ENCODE results near the gene TEKTIP1. TPM values are rescaled to one million over a fixed set of nuclear protein-coding genes. Genes with fewer than 3 reads are reported as not detected.
"Not testable (repeated sequence)": the region's sequence is repeated elsewhere in the genome, so short reads cannot be mapped to it uniquely, and the experiment has no call there.

The TEKTIP1 gene
- total RNA-seq, 1 experiment from 2014 or later, result 2.7 TPM

- intact Hi-C loops (cut with micrococcal nuclease; ENCODE audit: unreplicated experiment), result no loop called here
- no peak for TF ChIP-seq CTCF (IDR thresholded peaks at IDR 0.05; ENCODE audit: unreplicated experiment)
- no peak for DNase-seq
- BruUV-seq (replicated peaks), result no TSS peak
- Mint-ChIP-seq H3K4me1 (ENCODE audit: low read depth, unreplicated experiment) (no peaks in the 10 kb centered on the region), H3K4me3 (ENCODE audit: low read depth, unreplicated experiment) (no peak overlapping the region), H3K27ac (ENCODE audit: unreplicated experiment) (no peak overlapping the region), H3K27me3 (ENCODE audit: unreplicated experiment) (no peaks in the 10 kb centered on the region), H3K9me3 (ENCODE audit: low read depth, unreplicated experiment) (no peaks in the 10 kb centered on the region), H3K36me3 (ENCODE audit: insufficient read depth, unreplicated experiment) (no peaks in the 10 kb centered on the region)
- CTCF ChIA-PET, result no interaction called here
Observed at GRCh38 chr19:3565139-3565538, 26.2 kb downstream of the TEKTIP1 start.

- intact Hi-C loops (cut with micrococcal nuclease; ENCODE audit: unreplicated experiment); H3K9me3 Mint-ChIP-seq (ENCODE audit: low read depth, unreplicated experiment); DNase-seq; H3K4me1 Mint-ChIP-seq (ENCODE audit: low read depth, unreplicated experiment); H3K27me3 Mint-ChIP-seq (ENCODE audit: unreplicated experiment); H3K27ac Mint-ChIP-seq (ENCODE audit: unreplicated experiment); H3K4me3 Mint-ChIP-seq (ENCODE audit: low read depth, unreplicated experiment); BruUV-seq (replicated peaks): not testable (repeated sequence)
- CTCF ChIA-PET, result interaction anchor here (1.0 kb wide), 1 partner anchor 12 kb away, joined by 3 read pairs; no protein-coding TSS in a partner anchor
- peaks cover 27% of the 10 kb centered on the region for H3K36me3 Mint-ChIP-seq (ENCODE audit: insufficient read depth, unreplicated experiment)
Observed at GRCh38 chr19:3570042-3570441, 31.1 kb downstream of the TEKTIP1 start.

GRCh38 chr19:3570606-3571011 is 31.6 kb downstream of the TEKTIP1 start:
- DNase-seq, result no peak
- H3K4me1 Mint-ChIP-seq (ENCODE audit: low read depth, unreplicated experiment), result no peaks in the 10 kb centered on the region
- no peak overlapping the region for H3K27ac Mint-ChIP-seq (ENCODE audit: unreplicated experiment)
- no peaks in the 10 kb centered on the region for H3K27me3 Mint-ChIP-seq (ENCODE audit: unreplicated experiment)
- intact Hi-C loops (cut with micrococcal nuclease; ENCODE audit: unreplicated experiment), result no loop called here
- CTCF ChIA-PET, result interaction anchor here (1.0 kb wide), 1 partner anchor 12 kb away, joined by 3 read pairs; no protein-coding TSS in a partner anchor
- no TSS peak for BruUV-seq (replicated peaks)
- no peaks in the 10 kb centered on the region for H3K9me3 Mint-ChIP-seq (ENCODE audit: low read depth, unreplicated experiment)
- no peak for TF ChIP-seq CTCF (IDR thresholded peaks at IDR 0.05; ENCODE audit: unreplicated experiment)
- H3K36me3 Mint-ChIP-seq (ENCODE audit: insufficient read depth, unreplicated experiment), result peaks cover 33% of the 10 kb centered on the region
- no peak overlapping the region for H3K4me3 Mint-ChIP-seq (ENCODE audit: low read depth, unreplicated experiment)

- Mint-ChIP-seq H3K4me3 (ENCODE audit: low read depth, unreplicated experiment) (peak overlapping the region; percentile 72), H3K27me3 (ENCODE audit: unreplicated experiment) (no peaks in the 10 kb centered on the region), H3K9me3 (ENCODE audit: low read depth, unreplicated experiment) (no peaks in the 10 kb centered on the region), H3K36me3 (ENCODE audit: insufficient read depth, unreplicated experiment) (peaks cover 45% of the 10 kb centered on the region), H3K27ac (ENCODE audit: unreplicated experiment) (peak overlapping the region; percentile 56), H3K4me1 (ENCODE audit: low read depth, unreplicated experiment) (no peaks in the 10 kb centered on the region)
- no TSS peak for BruUV-seq (replicated peaks)
- intact Hi-C loops (cut with micrococcal nuclease; ENCODE audit: unreplicated experiment), result no loop called here
- no peak for TF ChIP-seq CTCF (IDR thresholded peaks at IDR 0.05; ENCODE audit: unreplicated experiment)
- DNase-seq, result peak; percentile 95
- CTCF ChIA-PET, result no interaction called here
Observed at GRCh38 chr19:3572132-3572854, 33.3 kb downstream of the TEKTIP1 start.

GRCh38 chr19:3572855-3573161 is 33.8 kb downstream of the TEKTIP1 start, which contains the start of gene HMG20B:
Gene HMG20B, plus strand, starts transcription at chr19:3572944. Its CDS starts 366 bp downstream, at chr19:3573310.
- Mint-ChIP-seq H3K27ac (ENCODE audit: unreplicated experiment) (peak within 1 kb of the TSS; percentile 63), H3K4me3 (ENCODE audit: low read depth, unreplicated experiment) (peak within 1 kb of the TSS; percentile 72), H3K36me3 (ENCODE audit: insufficient read depth, unreplicated experiment) (peaks cover 45% of the 10 kb centered on the region), H3K27me3 (ENCODE audit: unreplicated experiment) (no peaks in the 10 kb centered on the region), H3K9me3 (ENCODE audit: low read depth, unreplicated experiment) (no peaks in the 10 kb centered on the region), H3K4me1 (ENCODE audit: low read depth, unreplicated experiment) (no peaks in the 10 kb centered on the region)
- intact Hi-C loops (cut with micrococcal nuclease; ENCODE audit: unreplicated experiment), result no loop called here
- TF ChIP-seq CTCF (IDR thresholded peaks at IDR 0.05; ENCODE audit: unreplicated experiment), result no peak
- CTCF ChIA-PET, result no interaction called here
- no peak for DNase-seq
- no TSS peak for BruUV-seq (replicated peaks)

All from Calu3 (cell line).